AG09319 (cell line): ENCODE data around the gene SV2C.
"Not testable (repeated sequence)": the region's sequence is repeated elsewhere in the genome, so short reads cannot be mapped to it uniquely, and the experiment has no call there.

Experiments used
- DNase-seq: peaks from one replicate; pipeline ENCODE4 v3.0.0-alpha.2; 2010; ENCODE audit warnings: low read depth; ENCODE audit errors: extremely low read depth
- CTCF ChIP-seq: IDR thresholded peaks from 2 replicates; pipeline ENCODE4 v1.5.1; 2011; ENCODE audit warnings: low read depth, mild to moderate bottlenecking, inconsistent platforms, low read length, moderate library complexity

SV2C gene

GRCh38 chr5:76082772-76083554 lies at the start of gene SV2C:
Gene SV2C (plus strand): TSS chr5:76083383. CDS start chr5:76131751, 48,368 bp downstream.
- no peak for TF ChIP-seq CTCF
- no peak for DNase-seq

- DNase-seq, result not testable (repeated sequence)
These were observed 45.4 kb upstream of the SV2C start for GRCh38 chr5:76037736-76038151.

- no peak for TF ChIP-seq CTCF
These were observed 45.0 kb upstream of the SV2C start for GRCh38 chr5:76038212-76038611.

GRCh38 chr5:76040806-76041205 lies 42.4 kb upstream of the SV2C start:
- TF ChIP-seq CTCF, result no peak
- no peak for DNase-seq

More at GRCh38 chr5:76038212-76038611, 45.0 kb upstream of the SV2C start:
- no peak for DNase-seq

DNA sequence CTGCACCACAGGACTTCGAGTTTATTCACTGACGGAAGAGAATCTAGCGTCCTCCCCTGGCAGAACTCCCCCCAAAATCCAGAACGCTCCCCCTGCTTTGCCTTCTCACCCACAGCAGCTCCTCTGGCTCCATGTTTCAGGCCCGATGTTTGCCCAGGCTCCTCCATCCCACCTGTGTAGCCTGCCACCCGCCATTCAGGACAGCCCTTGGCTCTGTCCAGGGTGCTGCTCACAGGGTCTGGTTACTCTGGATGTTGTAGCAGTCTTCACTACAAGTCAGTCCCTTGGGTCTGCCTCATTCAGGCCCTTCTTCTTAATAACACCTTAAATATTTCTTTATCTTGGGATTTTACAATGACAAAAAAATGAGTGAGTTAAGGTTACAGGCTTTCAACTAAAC lies 41.3 kb upstream of the SV2C start:
- DNase-seq, result no peak
- no peak for TF ChIP-seq CTCF

- DNase-seq, result no peak
- no peak for TF ChIP-seq CTCF
These were observed 36.4 kb upstream of the SV2C start for GRCh38 chr5:76046741-76047140.

- TF ChIP-seq CTCF, result no peak
- no peak for DNase-seq
These were observed 33.0 kb upstream of the SV2C start for GRCh38 chr5:76050134-76050533.
